Occipital lobe (tissue), 1 donor: ENCODE data around the gene DHFR2. TPM values are rescaled to one million over a fixed set of nuclear protein-coding genes. Genes with fewer than 3 reads are reported as not detected.

Experiments
- total RNA-seq: library from RNA; depleted of rRNA; stranded (reverse); fragments of >200 nt; gene quantifications from one replicate; pipeline ENCODE4 v1.2.3, GENCODE V29; 2014

The DHFR2 gene
- total RNA-seq, 1 donor from 2014 or later = 14.0 TPM

Other genes starting within 250 kb of the DHFR2 start
- 14.2 TPM for gene PROS1, start 89.0 kb downstream of the DHFR2 start, total RNA-seq
- 24.6 TPM for gene ARL13B, start 82.8 kb downstream of the DHFR2 start, total RNA-seq
- not detected for gene STX19, start 34.3 kb downstream of the DHFR2 start, total RNA-seq
- gene NSUN3, start 145 bp upstream of the DHFR2 start, total RNA-seq = 43.0 TPM